Tibial nerve (tissue), 3 donors: ENCODE data around the gene GPATCH11.

Experiments
- CTCF ChIP-seq, 5 experiments: fragments of 200-600 bp in 3 of 5; fragments of 450-650 bp in 2 of 5; sonication (generic) in 3 of 5; IDR thresholded peaks; one replicate each; pipeline ENCODE4 v1.5.1; 2016 to 2019; ENCODE audit warnings: antibody characterized with exemption in 5 of 5, mild to moderate bottlenecking in 3 of 5, moderate library complexity in 2 of 5
- POLR2A ChIP-seq, 2 donors: fragments of 450-650 bp; IDR thresholded peaks; one replicate each; pipeline ENCODE4 v1.6.1; 2017; ENCODE audit warnings: antibody characterized with exemption in 2 of 2, mild to moderate bottlenecking in 2 of 2, moderate library complexity in 2 of 2

- TF ChIP-seq CTCF (IDR thresholded peaks at IDR 0.05) (no peak), POLR2A (IDR thresholded peaks at IDR 0.05) (no peak)
These were observed 23.2 kb upstream of the GPATCH11 start for GRCh38 chr2:37061013-37061711.
